GM12801 (cell line): ENCODE measurements around the gene CYP4F22.

Experiments used
- CTCF ChIP-seq: IDR thresholded peaks from one replicate; pipeline ENCODE4 v1.5.1; 2011; ENCODE audit warnings: control low read depth; ENCODE audit not compliant: insufficient read length; ENCODE audit errors: extremely low read depth

CYP4F22 gene

GRCh38 chr19:15536350-15536749, 28.0 kb downstream of the CYP4F22 start:
- TF ChIP-seq CTCF, result no peak

GRCh38 chr19:15538774-15539173, 30.4 kb downstream of the CYP4F22 start:
- TF ChIP-seq CTCF, result no peak

GRCh38 chr19:15539638-15540037, 31.3 kb downstream of the CYP4F22 start:
- TF ChIP-seq CTCF, result no peak

GRCh38 chr19:15540435-15540834, 32.1 kb downstream of the CYP4F22 start:
- TF ChIP-seq CTCF, result no peak

- no peak for TF ChIP-seq CTCF
Measured at GRCh38 chr19:15544283-15544682, 36.0 kb downstream of the CYP4F22 start.

GRCh38 chr19:15544970-15545369, 36.6 kb downstream of the CYP4F22 start:
- TF ChIP-seq CTCF, result no peak

GRCh38 chr19:15548648-15549047, 40.3 kb downstream of the CYP4F22 start:
- TF ChIP-seq CTCF, result no peak

- no peak for TF ChIP-seq CTCF
Measured at GRCh38 chr19:15549581-15549980, 41.3 kb downstream of the CYP4F22 start.
